Measurements from ENCODE around the gene MRPS23.
"Not testable (repeated sequence)": the region's sequence is repeated elsewhere in the genome, so short reads cannot be mapped to it uniquely, and the experiment has no call there.

The MRPS23 gene

DNA sequence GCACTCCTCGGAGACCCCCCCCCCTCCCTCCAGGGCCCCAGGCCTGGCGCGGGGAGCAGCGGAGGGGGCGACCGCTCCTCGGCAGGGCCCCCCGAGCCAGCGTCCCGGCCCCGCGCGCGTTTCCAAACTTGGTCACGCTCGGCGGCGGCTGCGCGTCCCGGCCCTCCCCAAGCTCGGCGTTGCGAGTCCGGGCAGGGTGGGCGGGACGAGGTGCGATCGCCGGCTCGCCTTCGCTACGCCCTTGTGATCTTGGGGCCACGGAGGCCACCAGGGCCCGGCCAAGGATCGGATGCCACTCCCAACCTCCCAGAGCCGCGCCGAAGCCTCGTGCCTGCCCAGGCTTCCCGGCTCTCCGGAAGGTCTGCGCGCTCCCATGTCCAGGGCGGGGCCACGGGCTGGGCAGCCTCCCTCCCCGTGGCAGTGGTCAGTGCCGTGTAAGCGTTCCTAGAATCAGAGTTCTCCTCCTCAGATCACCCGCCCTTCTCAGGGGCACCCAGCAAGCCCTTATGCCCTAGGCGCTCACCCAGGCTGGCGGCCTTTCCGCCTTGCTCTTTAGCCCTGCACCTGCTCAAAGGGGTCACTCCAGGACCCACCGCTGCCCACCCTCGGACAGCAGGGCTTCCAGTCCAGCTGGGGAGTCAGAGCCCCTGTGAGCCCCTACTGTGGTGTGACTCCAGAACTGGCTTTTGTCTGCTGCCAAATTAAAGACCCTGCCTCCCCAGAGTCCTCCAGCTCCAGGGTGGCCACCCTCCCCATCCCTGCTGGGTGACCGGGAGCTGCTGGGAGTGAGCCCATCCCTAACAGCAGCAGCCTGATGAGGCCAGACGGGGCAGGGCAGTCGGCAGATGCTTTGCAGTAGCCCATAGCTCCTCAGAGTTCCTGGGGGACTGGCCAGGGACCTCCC is 12.2 kb upstream of the MRPS23 start:
- DNase-seq: no peak

- DNase-seq: peak; percentile 16
Measured at GRCh38 chr17:57861000-57861789, 11.4 kb upstream of the MRPS23 start.

DNA sequence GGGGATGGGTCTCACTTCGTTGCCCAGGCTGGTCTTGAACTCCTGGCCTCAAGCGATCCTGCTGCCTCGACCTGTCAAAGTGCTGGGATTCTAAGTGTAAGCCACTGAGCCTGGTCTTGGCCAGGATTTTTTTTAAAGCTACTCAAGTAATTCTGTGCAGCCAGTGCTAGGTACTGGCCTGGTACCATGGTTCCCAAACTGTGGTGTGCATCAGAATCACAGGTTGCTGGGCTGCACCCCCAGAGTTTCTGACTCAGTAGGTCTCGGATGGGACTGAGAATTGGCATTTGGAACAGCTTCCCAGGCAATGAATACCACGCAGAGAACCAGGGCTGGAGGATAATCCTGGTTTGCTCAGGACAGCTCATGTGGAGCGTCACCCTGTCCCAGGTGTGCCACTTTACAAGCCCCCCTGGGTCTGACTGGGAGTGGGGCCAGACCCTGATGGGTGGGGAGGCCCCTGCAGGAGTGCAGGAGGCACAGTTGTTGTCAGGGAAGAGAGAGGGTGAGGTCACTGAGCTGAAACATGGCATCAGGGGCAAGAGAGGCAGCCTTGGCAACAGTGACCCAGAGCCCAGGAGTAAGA is 10.7 kb upstream of the MRPS23 start:
- no peak for DNase-seq

GRCh38 chr17:57859601-57860413 is 10.0 kb upstream of the MRPS23 start:
- DNase-seq: no peak

- DNase-seq: no peak
Measured at GRCh38 chr17:57858838-57859237, 9.0 kb upstream of the MRPS23 start.

DNA sequence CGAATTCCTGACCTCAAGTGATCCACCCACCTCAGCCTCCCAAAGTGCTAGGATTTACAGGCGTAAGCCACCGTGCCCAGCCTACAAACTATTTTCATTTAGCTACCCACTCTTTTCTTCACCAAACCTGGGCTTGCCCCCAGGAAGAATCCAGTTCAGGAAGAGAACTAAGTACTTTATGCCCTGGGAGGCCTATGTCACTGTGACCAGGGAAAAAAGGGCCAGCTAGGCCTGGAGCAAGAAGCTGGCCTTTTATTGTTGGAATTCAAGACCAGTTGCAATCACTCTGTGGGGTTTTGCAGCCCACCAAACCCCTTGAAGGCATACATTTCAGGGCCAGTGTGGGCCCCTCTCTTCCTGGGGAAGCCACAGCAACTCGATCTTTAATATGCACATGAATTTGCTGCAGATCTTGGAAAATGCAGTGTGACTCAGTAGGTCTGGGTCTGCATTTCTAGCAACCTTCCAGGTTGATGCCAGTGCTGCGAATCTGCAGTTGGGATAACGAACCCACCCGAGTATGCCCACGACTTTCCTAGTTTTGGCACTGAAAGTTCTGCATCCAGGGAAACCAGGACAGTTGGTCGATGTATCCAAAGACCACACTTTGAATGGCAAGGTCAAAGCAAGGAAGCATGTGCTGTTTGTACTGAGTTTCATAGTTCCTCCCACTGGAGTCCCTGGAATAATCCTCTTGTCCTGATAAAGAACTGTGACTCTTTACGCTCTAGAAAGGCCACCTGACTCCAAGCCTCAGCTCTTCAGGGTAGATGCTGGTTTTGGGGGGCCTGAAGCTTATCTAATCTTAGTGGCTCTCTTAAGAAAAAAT is 7.2 kb upstream of the MRPS23 start:
- no peak for DNase-seq

DNA sequence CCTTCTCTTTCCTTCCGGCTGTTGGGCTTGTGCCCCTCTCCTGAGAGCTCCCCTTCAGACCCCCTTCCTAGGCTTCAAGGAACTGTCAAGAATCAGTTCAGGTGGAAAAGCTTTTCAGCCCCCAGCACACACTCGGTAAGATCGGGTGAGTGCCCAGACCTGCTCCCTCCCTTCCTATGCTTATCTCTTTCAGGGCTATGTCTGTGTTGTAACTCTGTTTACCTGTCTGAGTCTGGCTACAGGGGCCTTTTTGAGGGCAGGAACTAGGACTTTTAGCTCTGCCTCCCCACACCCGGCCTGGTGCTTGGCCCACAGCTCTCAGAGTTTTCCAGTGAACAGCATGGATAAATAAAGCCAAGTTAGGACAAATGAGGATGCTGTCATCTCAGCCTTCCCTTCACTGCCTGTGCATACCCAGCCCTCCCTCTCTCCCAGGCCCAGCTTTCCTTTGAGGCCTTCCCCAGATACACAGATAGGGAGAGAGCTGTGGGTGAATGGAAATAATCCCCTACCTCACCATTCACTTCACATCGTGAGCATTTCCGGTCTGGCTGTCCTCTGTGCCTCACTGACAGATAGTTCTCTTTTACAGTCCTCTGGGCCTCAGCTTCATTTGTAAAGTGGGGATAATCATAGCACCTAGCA is 5.7 kb upstream of the MRPS23 start:
- no peak for DNase-seq

- no peak for DNase-seq
Measured at GRCh38 chr17:57853695-57854094, 3.9 kb upstream of the MRPS23 start.

DNA sequence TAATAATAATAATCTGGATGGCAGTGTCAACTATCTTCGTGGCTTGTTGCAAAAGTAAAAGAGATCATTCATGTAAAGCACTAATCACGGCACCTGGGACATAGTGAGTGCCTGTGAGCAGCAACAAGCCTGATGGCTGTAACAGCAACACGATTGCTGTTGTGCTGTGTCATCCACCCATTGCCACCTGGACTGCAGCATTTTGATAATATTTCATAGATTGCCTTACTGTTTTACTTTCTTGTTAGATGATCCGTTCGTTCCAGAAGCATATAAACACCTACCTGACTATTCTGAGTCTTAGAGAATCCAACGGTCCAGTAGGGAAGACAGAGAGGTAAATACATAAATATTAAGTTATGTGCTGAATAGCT is 3.1 kb upstream of the MRPS23 start:
- no peak for DNase-seq

DNA sequence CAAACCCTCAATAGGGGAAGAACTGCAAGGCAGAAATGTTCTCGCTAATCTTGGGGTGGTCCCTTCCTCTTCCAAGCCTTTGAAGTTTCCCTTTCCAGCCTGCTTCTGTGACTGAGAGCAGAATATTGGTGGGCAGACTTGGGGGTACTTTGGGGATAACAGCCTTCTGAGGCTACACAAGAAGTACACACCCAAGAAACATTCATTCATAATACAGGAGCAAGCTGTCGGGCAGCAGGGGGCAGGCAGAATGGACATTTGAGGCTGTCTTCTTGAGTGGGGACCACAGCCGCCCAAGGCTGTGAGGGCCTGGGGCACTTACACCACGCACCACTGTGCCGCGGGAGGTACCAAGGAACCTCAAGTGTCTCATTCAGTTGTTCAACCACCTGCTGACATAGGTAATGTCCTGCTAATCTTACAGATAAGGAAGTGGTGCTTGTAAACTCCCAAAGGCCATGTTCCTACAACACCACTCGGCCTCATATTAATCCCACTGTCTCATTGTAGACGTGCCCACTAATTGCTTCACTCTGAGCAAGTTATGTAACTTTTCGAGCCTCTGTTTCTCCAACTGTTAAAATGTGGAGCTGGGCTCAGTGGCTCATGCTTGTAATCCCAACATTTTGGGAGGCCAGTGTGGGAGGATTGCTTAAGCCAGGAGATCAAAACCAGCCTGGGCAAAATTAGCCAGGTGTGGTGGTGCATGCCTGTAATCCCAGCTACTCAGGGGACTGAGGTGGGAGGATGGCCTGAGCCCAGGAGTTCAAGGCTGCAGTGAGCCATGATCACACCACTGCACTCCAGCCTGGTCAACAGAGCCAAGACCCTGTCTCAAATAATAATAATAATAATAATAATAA is 2.5 kb upstream of the MRPS23 start:
- no peak for DNase-seq

DNA sequence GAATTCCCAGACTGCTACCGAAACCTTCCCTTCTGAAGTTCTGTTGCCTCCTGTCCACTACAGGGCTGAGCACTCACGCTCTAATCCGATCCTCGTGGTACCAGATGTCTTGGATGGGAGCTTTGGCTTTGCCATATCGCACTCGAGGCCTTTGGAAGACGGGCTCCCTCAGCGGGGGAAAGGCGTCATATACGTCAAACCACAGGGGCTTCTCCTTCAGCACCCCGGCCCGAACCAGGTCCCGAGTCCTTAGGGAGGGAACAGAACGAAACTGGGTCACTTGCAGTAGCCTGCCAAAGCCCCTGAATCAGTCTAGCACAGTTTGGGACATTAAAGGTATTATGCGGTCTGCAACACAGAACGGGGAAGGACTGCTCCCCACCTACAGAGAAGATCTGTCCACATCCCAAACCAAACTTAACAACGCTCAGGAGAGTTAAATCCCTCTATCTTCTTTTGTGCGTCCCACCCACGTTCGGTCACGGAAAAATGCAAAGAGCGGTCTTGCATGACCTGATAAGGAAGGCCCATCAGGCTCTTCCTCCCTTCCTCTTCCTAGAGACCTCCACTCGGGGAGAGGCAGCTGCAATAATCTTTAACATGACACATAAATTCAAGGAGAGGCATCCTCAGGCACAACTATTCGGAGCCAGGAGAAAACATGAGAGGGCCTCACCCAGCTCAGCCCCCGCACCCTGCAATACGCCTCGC is 526 bp downstream of the MRPS23 start:
- no peak for DNase-seq

DNA sequence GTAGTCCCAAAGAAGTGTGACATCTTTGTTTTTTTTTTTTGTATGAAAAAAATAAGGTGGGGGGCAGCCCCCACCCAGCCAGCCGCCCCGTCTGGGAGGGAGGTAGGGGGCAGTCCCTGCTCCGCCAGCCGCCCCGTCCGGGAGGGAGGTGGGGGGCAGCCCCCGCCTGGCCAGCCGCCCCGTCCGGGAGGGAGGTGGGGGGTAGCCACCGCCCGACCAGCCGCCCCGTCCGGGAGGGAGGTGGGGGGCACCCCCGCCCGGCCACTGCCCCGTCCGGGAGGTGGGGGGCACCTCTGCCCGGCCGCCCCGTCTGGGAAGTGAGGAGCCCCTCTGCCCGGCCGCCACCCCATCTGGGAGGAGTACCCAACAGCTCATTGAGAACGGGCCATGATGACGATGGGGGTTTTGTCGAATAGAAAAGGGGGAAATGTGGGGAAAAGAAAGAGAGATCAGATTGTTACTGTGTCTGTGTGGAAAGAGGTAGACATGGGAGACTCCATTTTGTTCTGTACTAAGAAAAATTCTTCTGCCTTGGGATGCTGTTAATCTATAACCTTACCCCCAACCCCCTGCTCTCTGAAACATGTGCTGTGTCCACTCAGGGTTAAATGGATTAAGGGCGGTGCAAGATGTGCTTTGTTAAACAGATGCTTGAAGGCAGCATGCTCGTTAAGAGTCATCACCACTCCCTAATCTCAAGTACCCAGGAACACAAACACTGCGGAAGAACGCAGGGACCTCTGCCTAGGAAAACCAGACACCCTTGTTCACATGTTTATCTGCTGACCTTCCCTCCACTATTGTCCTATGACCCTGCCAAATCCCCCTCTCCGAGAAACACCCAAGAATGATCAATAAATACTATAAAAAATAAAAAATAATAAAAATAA is 3.5 kb downstream of the MRPS23 start:
- DNase-seq: not testable (repeated sequence)

DNA sequence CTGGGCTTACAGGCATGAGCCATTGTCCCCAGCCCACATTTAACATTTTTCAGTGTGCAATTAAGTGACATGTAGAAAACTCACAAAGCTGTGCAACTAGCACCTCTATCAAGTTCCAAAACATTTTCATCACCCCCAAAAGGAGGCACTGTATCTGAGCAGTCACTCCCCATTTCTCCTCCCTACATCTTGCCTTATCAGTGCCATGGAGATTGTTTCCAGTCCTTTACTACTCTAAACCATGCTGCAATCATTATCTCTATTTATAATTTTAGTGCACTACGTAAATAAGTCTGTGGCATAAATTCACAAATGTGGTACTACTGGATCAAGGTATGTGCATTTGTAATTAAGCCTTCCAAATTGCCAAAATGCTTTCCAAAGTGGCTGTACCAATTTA is 7.6 kb downstream of the MRPS23 start:
- no peak for DNase-seq

GRCh38 chr17:57839571-57839923 is 10.3 kb downstream of the MRPS23 start:
- no peak for DNase-seq

DNA sequence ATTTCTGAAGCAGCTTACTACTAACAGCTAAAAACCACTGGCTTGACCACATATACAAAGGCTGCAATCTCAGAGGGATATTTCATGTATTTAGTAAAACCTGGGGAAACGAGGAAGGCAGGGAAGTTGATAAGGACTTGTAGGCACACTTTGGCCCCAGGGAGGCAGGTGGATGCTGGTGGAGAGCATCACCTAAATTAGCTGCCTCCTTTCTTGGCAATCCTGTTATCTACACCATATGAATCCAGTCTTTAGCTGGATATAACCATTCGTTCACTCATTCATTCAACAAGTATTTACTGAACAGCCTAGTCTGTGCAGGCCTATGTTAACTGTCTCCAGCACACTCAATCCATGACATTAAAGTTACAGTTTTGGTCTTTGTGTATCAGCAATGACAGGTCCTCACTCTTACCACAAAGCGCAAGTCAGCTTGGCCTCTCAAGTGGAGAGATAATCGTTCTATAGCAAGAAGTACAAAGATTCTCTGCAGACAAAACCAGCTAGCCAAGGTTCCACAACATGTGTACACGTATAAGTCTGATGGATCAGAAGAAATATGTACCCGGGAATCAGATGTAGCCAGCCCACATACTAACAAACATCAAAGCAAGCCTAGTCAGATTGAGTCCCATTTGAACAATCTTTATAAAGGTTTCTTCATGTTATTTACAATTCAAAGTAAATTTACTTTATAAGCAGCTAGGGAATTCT is 10.8 kb downstream of the MRPS23 start:
- no peak for DNase-seq

GRCh38 chr17:57838453-57838852 is 11.4 kb downstream of the MRPS23 start:
- DNase-seq: no peak

- DNase-seq: no peak
Measured at GRCh38 chr17:57835333-57835900, 14.4 kb downstream of the MRPS23 start.
